ENCODE results near the gene BCAR3.

DNA sequence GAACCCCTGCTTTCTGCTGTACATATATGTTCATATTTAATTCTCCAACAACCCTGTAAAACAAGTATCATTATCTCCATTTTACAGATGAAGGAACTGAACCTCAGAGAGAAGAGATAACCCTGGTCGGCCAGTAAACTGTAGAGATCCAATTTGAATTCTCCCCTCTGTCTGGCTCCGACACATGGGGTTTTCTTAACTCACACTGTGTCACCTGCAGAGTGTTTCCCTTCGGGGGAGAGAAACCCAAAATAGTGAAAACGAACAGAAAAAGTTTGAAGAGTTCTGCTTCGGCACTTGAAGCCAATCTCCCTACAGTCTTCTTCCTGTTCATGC lies 17.4 kb upstream of the BCAR3 start:
- no peak for TF ChIP-seq CTCF (IDR thresholded peaks at IDR 0.05)
- no peak for TF ChIP-seq POLR2AphosphoS5 (IDR thresholded peaks at IDR 0.05; ENCODE audit: insufficient read depth in 1 of 2, low read depth in 1 of 2)
- TF ChIP-seq POLR2A (IDR thresholded peaks at IDR 0.05), result no peak

All from vagina (tissue), 2 donors.